Stimulated activated CD8-positive, alpha-beta memory T cell treated with anti-CD3 and anti-CD28 coated beads, Interleukin-15, amount 100 ng/mL, for 1 hour (primary cell): Measurements from ENCODE around the gene DIAPH3.
"Not testable (repeated sequence)": the region's sequence is repeated elsewhere in the genome, so short reads cannot be mapped to it uniquely, and the experiment has no call there.

Source experiments
- DNase-seq: peaks from one replicate; pipeline ENCODE4 v3.0.0-alpha.2; 2020; ENCODE audit warnings: low read depth

The DIAPH3 gene

GRCh38 chr13:60093425-60094019 lies 70.2 kb downstream of the DIAPH3 start:
- DNase-seq, result no peak

- DNase-seq, result no peak
Measured at GRCh38 chr13:60091573-60091972, 72.2 kb downstream of the DIAPH3 start.

- DNase-seq, result no peak
Measured at GRCh38 chr13:60090574-60090973, 73.2 kb downstream of the DIAPH3 start.

GRCh38 chr13:60083780-60084179 lies 79.9 kb downstream of the DIAPH3 start:
- not testable (repeated sequence) for DNase-seq

GRCh38 chr13:60080850-60081249 lies 82.9 kb downstream of the DIAPH3 start:
- no peak for DNase-seq

- no peak for DNase-seq
Measured at GRCh38 chr13:60078226-60078625, 85.5 kb downstream of the DIAPH3 start.

GRCh38 chr13:60075850-60076249 lies 87.9 kb downstream of the DIAPH3 start:
- DNase-seq, result no peak

- no peak for DNase-seq
Measured at GRCh38 chr13:60074397-60074796, 89.3 kb downstream of the DIAPH3 start.

- DNase-seq, result no peak
Measured at GRCh38 chr13:60066226-60066625, 97.5 kb downstream of the DIAPH3 start.

GRCh38 chr13:60062502-60062901 lies 101.2 kb downstream of the DIAPH3 start:
- no peak for DNase-seq

- DNase-seq, result no peak
Measured at GRCh38 chr13:60061737-60062136, 102.0 kb downstream of the DIAPH3 start.

GRCh38 chr13:60051754-60052285 lies 111.9 kb downstream of the DIAPH3 start:
- DNase-seq, result no peak

- not testable (repeated sequence) for DNase-seq
Measured at GRCh38 chr13:60048353-60048752, 115.4 kb downstream of the DIAPH3 start.

GRCh38 chr13:60047918-60048317 lies 115.8 kb downstream of the DIAPH3 start:
- DNase-seq, result no peak

- no peak for DNase-seq
Measured at GRCh38 chr13:60044321-60044720, 119.4 kb downstream of the DIAPH3 start.

- no peak for DNase-seq
Measured at GRCh38 chr13:60043262-60043661, 120.5 kb downstream of the DIAPH3 start.

- not testable (repeated sequence) for DNase-seq
Measured at GRCh38 chr13:60040668-60041067, 123.1 kb downstream of the DIAPH3 start.

GRCh38 chr13:60035874-60036273 lies 127.9 kb downstream of the DIAPH3 start:
- DNase-seq, result no peak

GRCh38 chr13:60032851-60033250 lies 130.9 kb downstream of the DIAPH3 start:
- DNase-seq, result no peak

- no peak for DNase-seq
Measured at GRCh38 chr13:60028021-60028420, 135.7 kb downstream of the DIAPH3 start.

- no peak for DNase-seq
Measured at GRCh38 chr13:60026286-60026685, 137.4 kb downstream of the DIAPH3 start.

- DNase-seq, result no peak
Measured at GRCh38 chr13:60020288-60020687, 143.4 kb downstream of the DIAPH3 start.

GRCh38 chr13:60019119-60019993 lies 144.4 kb downstream of the DIAPH3 start:
- DNase-seq, result no peak
